HL-60 (cell line): ENCODE data around the gene TMEM63A.

Experiments used
- DNase-seq, 2 experiments: peaks; one replicate each; pipeline ENCODE4 v3.0.0-alpha.2; 2010 to 2020; ENCODE audit warnings: low read depth in 1 of 2, low spot score in 1 of 2
- H3K27ac ChIP-seq: fragments of 250-450 bp; sonication (Bioruptor Pico); replicated peaks from 2 replicates; pipeline ENCODE4 v1.5.1; 2020; ENCODE audit warnings: mild to moderate bottlenecking, moderate library complexity
- H3K27me3 ChIP-seq: fragments of 250-450 bp; sonication (Bioruptor Pico); 2 replicates; pipeline ENCODE4 v1.5.1; 2021; ENCODE audit warnings: mild to moderate bottlenecking, moderate library complexity; ENCODE audit not compliant: insufficient read depth, poor library complexity, severe bottlenecking
- H3K4me3 ChIP-seq: replicated peaks from 2 replicates; pipeline ENCODE4 v1.5.1; 2011; ENCODE audit warnings: mild to moderate bottlenecking, control low read depth, low read length; ENCODE audit not compliant: insufficient read depth
- GABPA ChIP-seq: IDR thresholded peaks from 2 replicates; pipeline ENCODE4 v1.6.1; 2012; ENCODE audit warnings: low read depth
- POLR2AphosphoS5 ChIP-seq: IDR thresholded peaks from 2 replicates; pipeline ENCODE4 v1.6.1; 2012; ENCODE audit warnings: low read depth
- SPI1 ChIP-seq: IDR thresholded peaks from 2 replicates; pipeline ENCODE4 v1.6.1; 2012; ENCODE audit warnings: low read depth, mild to moderate bottlenecking, borderline replicate concordance
- TF ChIP-seq, protein P1 (sequence below): IDR thresholded peaks from 2 replicates; pipeline ENCODE4 v1.6.1; 2012; ENCODE audit warnings: low read depth; ENCODE audit not compliant: insufficient replicate concordance
- TF ChIP-seq, protein P2 (sequence below): IDR thresholded peaks from one replicate; pipeline ENCODE4 v1.5.1; 2011; ENCODE audit warnings: low read length, control low read depth, inconsistent platforms; ENCODE audit not compliant: insufficient read depth

TMEM63A gene

DNA sequence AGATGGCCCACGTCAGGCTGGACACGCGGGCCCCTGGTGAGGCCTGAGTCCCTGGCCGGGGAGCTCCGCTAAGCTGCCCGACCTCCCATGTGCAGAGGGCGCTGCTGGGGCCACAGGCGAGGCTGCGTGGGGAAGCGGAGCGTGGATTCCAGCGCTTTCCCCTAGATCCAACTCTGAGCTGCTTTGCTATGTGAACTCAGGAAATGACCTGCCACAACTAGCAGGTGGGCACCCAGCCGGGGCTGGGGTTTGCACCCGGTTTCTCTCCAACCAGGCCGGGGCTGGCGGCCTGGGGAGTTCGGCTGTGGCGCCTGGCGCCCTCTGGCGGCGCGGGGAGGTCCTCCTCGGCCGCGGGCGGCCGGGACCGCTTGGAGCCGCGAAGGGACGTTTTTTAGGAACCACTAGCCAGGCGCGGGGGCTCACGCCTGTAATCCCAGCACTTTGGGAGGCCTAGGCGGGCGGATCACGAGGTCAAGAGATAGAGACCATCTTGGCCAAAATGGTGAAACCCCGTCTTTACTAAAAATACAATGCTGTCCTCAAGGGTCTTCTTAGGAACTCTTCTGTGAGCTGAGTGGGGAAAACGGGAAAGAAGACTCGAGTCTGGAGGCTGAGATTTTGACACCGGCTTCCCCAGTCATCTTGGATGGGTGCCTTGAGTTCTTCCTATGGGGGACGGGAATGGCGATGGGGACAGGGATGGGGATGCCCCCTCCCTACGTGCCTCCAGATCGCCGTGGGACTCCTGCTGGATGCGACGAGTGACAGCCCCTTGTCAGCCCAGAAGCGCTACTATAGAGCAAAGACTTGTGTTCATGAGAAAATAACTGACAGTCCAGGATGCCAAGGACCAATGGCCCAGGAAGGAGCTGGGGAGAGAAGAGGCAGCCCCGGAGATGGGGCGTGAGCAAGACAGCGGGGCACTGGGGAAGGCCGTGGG lies 29.3 kb upstream of the TMEM63A start:
- peak in 1 of 2 experiments; percentile 53 for DNase-seq
- no peak overlapping the region for H3K4me3 ChIP-seq
- no peak overlapping the region for H3K27ac ChIP-seq

DNA sequence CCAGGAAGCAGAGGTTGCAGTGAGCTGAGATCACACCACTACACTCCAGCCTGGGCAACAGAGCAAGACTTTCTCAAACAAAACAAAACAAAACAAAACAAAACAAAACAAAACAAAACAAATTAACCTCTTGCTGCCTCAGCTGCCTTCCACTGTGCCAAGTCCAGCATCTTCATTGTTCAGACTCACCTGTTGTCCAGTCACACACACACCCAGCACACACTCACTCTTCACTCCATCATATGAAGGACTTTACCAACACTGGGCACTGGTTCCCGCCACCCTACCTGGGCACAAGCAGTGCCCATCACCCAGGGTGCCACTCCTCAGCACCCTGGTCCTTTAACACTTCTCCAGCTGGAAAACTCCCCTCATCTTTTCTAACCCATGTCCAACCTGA lies 27.3 kb upstream of the TMEM63A start:
- no peak overlapping the region for H3K27ac ChIP-seq
- H3K4me3 ChIP-seq = no peak overlapping the region
- DNase-seq = no peak
- H3K27me3 ChIP-seq = no peaks in the 10 kb centered on the region
- TF ChIP-seq, protein P1, sequence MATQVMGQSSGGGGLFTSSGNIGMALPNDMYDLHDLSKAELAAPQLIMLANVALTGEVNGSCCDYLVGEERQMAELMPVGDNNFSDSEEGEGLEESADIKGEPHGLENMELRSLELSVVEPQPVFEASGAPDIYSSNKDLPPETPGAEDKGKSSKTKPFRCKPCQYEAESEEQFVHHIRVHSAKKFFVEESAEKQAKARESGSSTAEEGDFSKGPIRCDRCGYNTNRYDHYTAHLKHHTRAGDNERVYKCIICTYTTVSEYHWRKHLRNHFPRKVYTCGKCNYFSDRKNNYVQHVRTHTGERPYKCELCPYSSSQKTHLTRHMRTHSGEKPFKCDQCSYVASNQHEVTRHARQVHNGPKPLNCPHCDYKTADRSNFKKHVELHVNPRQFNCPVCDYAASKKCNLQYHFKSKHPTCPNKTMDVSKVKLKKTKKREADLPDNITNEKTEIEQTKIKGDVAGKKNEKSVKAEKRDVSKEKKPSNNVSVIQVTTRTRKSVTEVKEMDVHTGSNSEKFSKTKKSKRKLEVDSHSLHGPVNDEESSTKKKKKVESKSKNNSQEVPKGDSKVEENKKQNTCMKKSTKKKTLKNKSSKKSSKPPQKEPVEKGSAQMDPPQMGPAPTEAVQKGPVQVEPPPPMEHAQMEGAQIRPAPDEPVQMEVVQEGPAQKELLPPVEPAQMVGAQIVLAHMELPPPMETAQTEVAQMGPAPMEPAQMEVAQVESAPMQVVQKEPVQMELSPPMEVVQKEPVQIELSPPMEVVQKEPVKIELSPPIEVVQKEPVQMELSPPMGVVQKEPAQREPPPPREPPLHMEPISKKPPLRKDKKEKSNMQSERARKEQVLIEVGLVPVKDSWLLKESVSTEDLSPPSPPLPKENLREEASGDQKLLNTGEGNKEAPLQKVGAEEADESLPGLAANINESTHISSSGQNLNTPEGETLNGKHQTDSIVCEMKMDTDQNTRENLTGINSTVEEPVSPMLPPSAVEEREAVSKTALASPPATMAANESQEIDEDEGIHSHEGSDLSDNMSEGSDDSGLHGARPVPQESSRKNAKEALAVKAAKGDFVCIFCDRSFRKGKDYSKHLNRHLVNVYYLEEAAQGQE = no peak
- TF ChIP-seq POLR2AphosphoS5 (no peak), SPI1 (no peak), GABPA (no peak)
- TF ChIP-seq, protein P2, sequence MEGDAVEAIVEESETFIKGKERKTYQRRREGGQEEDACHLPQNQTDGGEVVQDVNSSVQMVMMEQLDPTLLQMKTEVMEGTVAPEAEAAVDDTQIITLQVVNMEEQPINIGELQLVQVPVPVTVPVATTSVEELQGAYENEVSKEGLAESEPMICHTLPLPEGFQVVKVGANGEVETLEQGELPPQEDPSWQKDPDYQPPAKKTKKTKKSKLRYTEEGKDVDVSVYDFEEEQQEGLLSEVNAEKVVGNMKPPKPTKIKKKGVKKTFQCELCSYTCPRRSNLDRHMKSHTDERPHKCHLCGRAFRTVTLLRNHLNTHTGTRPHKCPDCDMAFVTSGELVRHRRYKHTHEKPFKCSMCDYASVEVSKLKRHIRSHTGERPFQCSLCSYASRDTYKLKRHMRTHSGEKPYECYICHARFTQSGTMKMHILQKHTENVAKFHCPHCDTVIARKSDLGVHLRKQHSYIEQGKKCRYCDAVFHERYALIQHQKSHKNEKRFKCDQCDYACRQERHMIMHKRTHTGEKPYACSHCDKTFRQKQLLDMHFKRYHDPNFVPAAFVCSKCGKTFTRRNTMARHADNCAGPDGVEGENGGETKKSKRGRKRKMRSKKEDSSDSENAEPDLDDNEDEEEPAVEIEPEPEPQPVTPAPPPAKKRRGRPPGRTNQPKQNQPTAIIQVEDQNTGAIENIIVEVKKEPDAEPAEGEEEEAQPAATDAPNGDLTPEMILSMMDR = no peak

More for the DNA sequence above, 29.3 kb upstream of the TMEM63A start:
- no peak for TF ChIP-seq GABPA
- no peak for TF ChIP-seq SPI1
- TF ChIP-seq, protein P2 = peak; percentile 56
- no peak for TF ChIP-seq POLR2AphosphoS5
- TF ChIP-seq, protein P1 = no peak
- H3K27me3 ChIP-seq = no peaks in the 10 kb centered on the region

- no peak overlapping the region for H3K4me3 ChIP-seq
- no peak overlapping the region for H3K27ac ChIP-seq
- TF ChIP-seq, protein P2 = no peak
- TF ChIP-seq SPI1 = no peak
- TF ChIP-seq GABPA = no peak
- DNase-seq = no peak
- no peaks in the 10 kb centered on the region for H3K27me3 ChIP-seq
Observed at GRCh38 chr1:225908773-225909172, 26.6 kb upstream of the TMEM63A start.
